ENCODE results near the gene OAS2.

DNA sequence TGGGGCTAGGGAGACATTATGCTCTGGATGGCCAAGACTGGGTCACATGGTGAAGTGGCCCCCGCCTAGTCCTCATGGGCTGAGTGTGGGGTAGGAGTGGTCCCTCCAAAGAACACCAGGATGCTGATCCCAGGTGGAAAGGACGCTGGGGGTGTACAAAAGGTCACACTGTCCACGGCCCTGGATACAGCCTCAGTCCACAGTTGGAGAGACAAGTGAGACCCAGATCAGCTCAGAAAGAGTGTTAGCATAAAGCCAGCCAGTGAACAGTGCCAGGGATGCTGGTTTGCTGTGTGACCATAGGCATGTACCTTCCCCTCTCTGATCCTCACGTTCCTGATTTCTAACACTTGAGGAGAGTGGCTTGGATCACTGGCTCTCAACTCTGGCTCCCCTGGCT is 13.4 kb upstream of the OAS2 start:
- TF ChIP-seq POLR2A (IDR thresholded peaks at IDR 0.05) (no peak), POLR2AphosphoS5 (IDR thresholded peaks at IDR 0.05) (no peak)
